Measurements from ENCODE around the gene NUTM2B. TPM values are rescaled to one million over a fixed set of nuclear protein-coding genes. Genes with fewer than 3 reads are reported as not detected.
"Not testable (repeated sequence)": the region's sequence is repeated elsewhere in the genome, so short reads cannot be mapped to it uniquely, and the experiment has no call there.

Gene NUTM2B
- total and polyA plus RNA-seq, 4 experiments from 2014 or later, result 0.14 to 1.9 (median 1.8) TPM; not detected in 1

DNA sequence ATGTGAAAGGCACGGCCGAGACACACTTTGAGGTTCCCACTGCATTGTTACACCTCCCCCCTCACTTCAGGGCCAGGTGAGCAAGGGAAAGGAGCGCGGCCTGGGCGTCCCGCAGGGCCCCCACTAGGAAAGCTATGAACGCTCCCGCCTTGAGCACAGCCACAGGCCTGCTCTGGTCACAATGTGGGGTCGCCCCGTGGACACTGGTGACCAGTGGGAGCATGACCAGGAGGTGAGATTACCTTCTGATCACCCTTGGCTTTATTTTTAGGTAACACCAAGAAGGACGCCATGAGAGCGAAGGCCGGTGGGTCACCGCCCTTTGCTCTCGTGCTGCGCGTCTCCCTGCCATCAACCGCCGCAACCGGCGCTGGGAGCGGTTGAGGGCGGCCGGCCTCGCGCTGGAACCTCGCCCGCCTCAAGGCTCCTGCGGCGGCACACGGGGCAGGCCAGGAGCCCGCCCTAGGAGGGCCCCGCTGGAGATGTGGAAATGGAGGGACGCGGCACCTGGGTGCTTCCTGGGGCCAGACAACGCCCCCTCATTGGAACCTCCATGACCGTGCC, 2.6 kb upstream of the NUTM2B start:
- H3K9me3 Mint-ChIP-seq; H3K27me3 Mint-ChIP-seq; H3K4me3 Mint-ChIP-seq; H3K4me3 ChIP-seq (ENCODE audit: low read length in 2 of 2); POLR2A ChIA-PET (ENCODE audit: partially characterized antibody); intact Hi-C loops (cut with micrococcal nuclease); H3K27ac ChIP-seq (ENCODE audit: low read depth, low read length); H3K27me3 ChIP-seq (ENCODE audit: insufficient read depth, low read length); H3K27ac Mint-ChIP-seq; H3K4me1 Mint-ChIP-seq; H3K4me1 ChIP-seq (ENCODE audit: insufficient read depth, low read length); DNase-seq; H3K36me3 ChIP-seq (ENCODE audit: insufficient read depth, low read length); H3K9me3 ChIP-seq (ENCODE audit: control insufficient read depth in 1 of 2, low read length in 2 of 2); H3K36me3 Mint-ChIP-seq; CTCF ChIA-PET (ENCODE audit: partially characterized antibody): not testable (repeated sequence)

DNA sequence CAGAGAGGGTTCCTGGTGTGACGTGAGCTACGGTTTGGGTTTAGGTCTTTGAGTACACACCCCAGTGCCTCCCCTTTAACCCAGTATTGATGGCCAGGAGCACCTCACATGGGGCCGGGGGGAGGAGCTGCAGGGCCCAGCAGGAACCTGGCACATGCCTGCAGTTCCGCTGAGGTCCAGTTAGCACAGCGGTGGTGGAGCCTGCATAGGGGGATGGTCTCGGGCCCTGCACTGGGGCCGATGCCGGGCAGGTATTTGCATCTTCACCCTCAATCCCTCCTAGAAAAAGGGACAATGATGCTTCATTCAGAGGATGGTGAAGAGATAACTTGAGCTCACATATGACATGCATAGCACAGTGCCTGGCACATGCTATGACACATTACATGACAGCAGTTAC, 4.0 kb downstream of the NUTM2B start:
- intact Hi-C loops (cut with micrococcal nuclease); H3K4me3 Mint-ChIP-seq; H3K27me3 ChIP-seq (ENCODE audit: insufficient read depth, low read length); H3K4me1 ChIP-seq (ENCODE audit: insufficient read depth, low read length); H3K9me3 ChIP-seq (ENCODE audit: control insufficient read depth in 1 of 2, low read length in 2 of 2); H3K27ac ChIP-seq (ENCODE audit: low read depth, low read length); DNase-seq; CTCF ChIA-PET (ENCODE audit: partially characterized antibody); H3K4me3 ChIP-seq (ENCODE audit: low read length in 2 of 2); POLR2A ChIA-PET (ENCODE audit: partially characterized antibody); H3K9me3 Mint-ChIP-seq; H3K36me3 Mint-ChIP-seq; H3K27me3 Mint-ChIP-seq; H3K4me1 Mint-ChIP-seq; H3K36me3 ChIP-seq (ENCODE audit: insufficient read depth, low read length); H3K27ac Mint-ChIP-seq: not testable (repeated sequence)

DNA sequence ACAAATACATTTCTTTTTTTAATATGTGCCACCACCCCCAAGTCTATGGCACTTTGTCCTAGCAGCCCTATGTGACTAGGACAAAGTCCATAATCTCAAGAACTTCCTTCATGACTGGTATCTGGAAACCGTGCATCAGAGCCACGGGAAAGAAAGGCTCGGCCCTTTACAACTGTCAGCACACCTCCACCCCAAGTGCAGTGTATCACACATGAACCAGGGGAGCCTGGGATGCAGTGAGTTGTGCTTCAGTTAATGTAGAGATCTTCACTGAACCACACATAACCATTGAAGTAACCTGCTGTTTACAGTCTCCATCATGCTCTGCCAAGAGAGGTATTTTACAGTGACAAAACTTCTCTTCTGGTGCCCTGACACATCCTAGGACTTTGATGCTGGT, 11.9 kb downstream of the NUTM2B start:
- H3K27me3 ChIP-seq (ENCODE audit: insufficient read depth, low read length); H3K9me3 ChIP-seq (ENCODE audit: control insufficient read depth in 1 of 2, low read length in 2 of 2); DNase-seq; intact Hi-C loops (cut with micrococcal nuclease); H3K4me1 ChIP-seq (ENCODE audit: insufficient read depth, low read length); H3K27me3 Mint-ChIP-seq; H3K27ac ChIP-seq (ENCODE audit: low read depth, low read length); H3K36me3 Mint-ChIP-seq; H3K4me3 Mint-ChIP-seq; CTCF ChIA-PET (ENCODE audit: partially characterized antibody); POLR2A ChIA-PET (ENCODE audit: partially characterized antibody); H3K36me3 ChIP-seq (ENCODE audit: insufficient read depth, low read length); H3K4me1 Mint-ChIP-seq; H3K9me3 Mint-ChIP-seq; H3K4me3 ChIP-seq (ENCODE audit: low read length in 2 of 2): not testable (repeated sequence)
- H3K27ac Mint-ChIP-seq, result peak overlapping the region in 1 of 7 donors; percentile 37

DNA sequence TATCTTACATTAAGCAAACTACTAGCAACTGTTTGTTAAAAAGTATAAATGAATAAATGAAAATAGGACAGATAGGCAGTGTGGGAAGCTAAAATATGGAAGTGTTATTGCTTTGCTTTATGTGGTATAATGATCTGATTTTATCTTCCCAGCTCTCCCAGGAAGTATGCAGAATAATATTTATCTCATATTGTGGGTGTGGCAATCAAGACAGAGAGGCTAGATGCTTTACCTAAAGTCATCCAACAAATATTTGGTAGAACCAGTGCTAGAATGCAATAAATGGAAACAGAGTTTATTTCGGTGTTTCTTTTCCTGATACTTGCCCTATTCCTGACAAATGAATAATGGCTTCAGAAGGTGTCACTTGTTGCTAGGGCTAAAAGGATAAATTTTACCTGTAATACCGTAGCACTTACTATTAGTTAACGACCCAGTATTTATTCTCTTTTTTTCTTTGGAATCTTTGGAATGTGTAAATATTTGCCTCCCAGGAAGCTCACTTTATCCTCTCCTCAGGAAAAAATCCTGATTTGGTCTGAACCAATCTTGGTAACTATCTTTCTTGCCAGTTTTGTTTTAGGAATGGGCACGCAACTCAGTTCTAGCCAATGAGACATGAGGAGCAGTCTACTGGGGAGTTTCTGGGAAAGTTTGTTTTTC, 14.0 kb downstream of the NUTM2B start:
- H3K9me3 Mint-ChIP-seq; H3K27ac ChIP-seq (ENCODE audit: low read depth, low read length); intact Hi-C loops (cut with micrococcal nuclease); H3K27me3 ChIP-seq (ENCODE audit: insufficient read depth, low read length); POLR2A ChIA-PET (ENCODE audit: partially characterized antibody); H3K36me3 Mint-ChIP-seq; CTCF ChIA-PET (ENCODE audit: partially characterized antibody); H3K4me3 Mint-ChIP-seq; H3K27ac Mint-ChIP-seq; H3K36me3 ChIP-seq (ENCODE audit: insufficient read depth, low read length); H3K4me3 ChIP-seq (ENCODE audit: low read length in 2 of 2); H3K4me1 Mint-ChIP-seq; H3K4me1 ChIP-seq (ENCODE audit: insufficient read depth, low read length); H3K27me3 Mint-ChIP-seq; H3K9me3 ChIP-seq (ENCODE audit: control insufficient read depth in 1 of 2, low read length in 2 of 2); DNase-seq: not testable (repeated sequence)

DNA sequence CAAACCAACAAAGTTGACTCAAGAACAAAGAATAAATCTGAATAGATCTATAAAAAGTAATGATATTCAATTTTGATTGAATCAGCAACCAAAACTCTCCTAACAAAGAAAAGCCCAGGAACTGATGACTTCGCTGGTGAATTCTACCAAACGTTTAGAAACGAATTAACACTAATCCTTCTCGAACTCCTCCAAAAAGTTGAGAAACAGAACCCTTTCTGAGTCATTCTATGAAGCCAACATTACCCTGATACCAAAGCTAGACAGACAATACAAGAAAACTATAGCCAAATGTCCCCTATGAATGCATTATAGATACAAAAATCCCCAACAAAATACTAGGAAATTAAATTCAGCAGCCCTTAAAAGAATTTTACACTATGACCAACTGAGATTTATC, 17.0 kb downstream of the NUTM2B start:
- CTCF ChIA-PET (ENCODE audit: partially characterized antibody); intact Hi-C loops (cut with micrococcal nuclease); H3K27me3 Mint-ChIP-seq; H3K9me3 Mint-ChIP-seq; H3K27ac ChIP-seq (ENCODE audit: low read depth, low read length); H3K4me3 Mint-ChIP-seq; H3K36me3 ChIP-seq (ENCODE audit: insufficient read depth, low read length); H3K4me1 Mint-ChIP-seq; POLR2A ChIA-PET (ENCODE audit: partially characterized antibody); H3K9me3 ChIP-seq (ENCODE audit: control insufficient read depth in 1 of 2, low read length in 2 of 2); H3K4me1 ChIP-seq (ENCODE audit: insufficient read depth, low read length); DNase-seq; H3K27ac Mint-ChIP-seq; H3K4me3 ChIP-seq (ENCODE audit: low read length in 2 of 2); H3K27me3 ChIP-seq (ENCODE audit: insufficient read depth, low read length): not testable (repeated sequence)
- H3K36me3 Mint-ChIP-seq, result peaks cover 0 to 17% of the 10 kb centered on the region in 2 donors

DNA sequence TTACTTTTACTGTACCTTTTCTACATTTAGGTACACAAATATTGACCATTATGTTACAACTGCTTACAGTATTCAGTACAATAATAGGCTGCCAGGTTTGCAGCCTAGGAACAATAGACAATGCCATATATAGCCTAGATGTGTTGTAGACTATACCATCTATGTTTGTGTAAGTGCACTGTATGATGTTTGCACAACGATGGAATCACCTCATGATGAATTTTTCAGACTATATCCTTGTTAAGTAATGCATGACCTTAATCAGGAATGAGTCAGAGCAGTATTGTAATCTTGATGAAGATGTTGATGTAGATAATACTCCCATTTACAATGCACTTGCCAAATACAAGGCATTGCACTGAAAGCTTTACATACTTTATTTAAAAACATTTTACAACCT, 23.6 kb downstream of the NUTM2B start:
- H3K36me3 ChIP-seq (ENCODE audit: insufficient read depth, low read length); POLR2A ChIA-PET (ENCODE audit: partially characterized antibody); H3K4me1 Mint-ChIP-seq; CTCF ChIA-PET (ENCODE audit: partially characterized antibody); H3K27me3 Mint-ChIP-seq; H3K27me3 ChIP-seq (ENCODE audit: insufficient read depth, low read length); H3K4me3 ChIP-seq (ENCODE audit: low read length in 2 of 2); H3K9me3 ChIP-seq (ENCODE audit: control insufficient read depth in 1 of 2, low read length in 2 of 2); H3K9me3 Mint-ChIP-seq; DNase-seq; H3K4me3 Mint-ChIP-seq; H3K27ac ChIP-seq (ENCODE audit: low read depth, low read length); intact Hi-C loops (cut with micrococcal nuclease); H3K4me1 ChIP-seq (ENCODE audit: insufficient read depth, low read length); H3K27ac Mint-ChIP-seq: not testable (repeated sequence)
- H3K36me3 Mint-ChIP-seq, result peaks cover 1 to 21% of the 10 kb centered on the region in 2 donors

DNA sequence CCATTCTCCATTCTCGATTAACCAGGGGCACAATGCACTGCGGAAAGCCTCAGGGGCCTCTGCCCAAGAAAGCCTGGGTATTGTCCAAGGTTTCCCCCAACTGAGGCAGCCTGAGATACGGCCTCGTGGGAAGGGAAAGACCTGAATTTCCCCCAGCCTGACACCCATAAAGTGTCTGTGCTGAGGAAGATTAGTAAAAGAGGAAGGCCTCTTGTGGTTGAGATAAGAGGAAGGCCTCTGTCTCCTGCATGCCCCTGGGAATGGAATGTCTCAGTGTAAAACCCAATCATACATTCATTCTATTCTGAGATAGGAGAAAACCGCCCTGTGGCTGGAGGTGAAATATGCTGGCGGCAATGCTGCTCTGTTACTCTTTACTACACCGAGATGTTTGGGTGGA, 41.8 kb downstream of the NUTM2B start:
- H3K4me1 ChIP-seq (ENCODE audit: insufficient read depth, low read length); POLR2A ChIA-PET (ENCODE audit: partially characterized antibody); intact Hi-C loops (cut with micrococcal nuclease); H3K4me3 ChIP-seq (ENCODE audit: low read length in 2 of 2); H3K36me3 ChIP-seq (ENCODE audit: insufficient read depth, low read length); H3K9me3 ChIP-seq (ENCODE audit: control insufficient read depth in 1 of 2, low read length in 2 of 2); H3K9me3 Mint-ChIP-seq; H3K27ac ChIP-seq (ENCODE audit: low read depth, low read length); CTCF ChIA-PET (ENCODE audit: partially characterized antibody); H3K27ac Mint-ChIP-seq; DNase-seq; H3K4me3 Mint-ChIP-seq; H3K27me3 Mint-ChIP-seq; H3K4me1 Mint-ChIP-seq; H3K27me3 ChIP-seq (ENCODE audit: insufficient read depth, low read length): not testable (repeated sequence)
- H3K36me3 Mint-ChIP-seq, result peaks cover 5 to 38% of the 10 kb centered on the region in 2 donors

DNA sequence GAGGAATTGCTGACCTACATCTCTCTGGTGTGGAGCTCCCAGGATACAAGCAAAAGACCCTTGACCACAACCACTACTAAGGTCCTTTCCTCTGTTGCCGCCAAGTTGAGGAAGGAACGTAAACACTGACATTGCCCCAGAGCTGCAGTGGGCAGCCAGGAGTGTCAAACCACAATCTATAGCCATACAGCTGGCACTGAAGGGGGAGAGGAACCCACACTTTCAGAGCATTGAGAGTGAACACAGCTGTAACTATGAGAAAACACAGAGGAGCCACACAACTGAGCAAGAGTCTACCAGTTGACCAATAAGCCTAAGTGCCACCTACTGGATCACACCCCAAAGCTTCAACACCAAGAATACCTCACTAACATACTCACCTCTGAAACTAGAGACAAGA, 45.5 kb downstream of the NUTM2B start:
- H3K9me3 Mint-ChIP-seq; DNase-seq; H3K27ac ChIP-seq (ENCODE audit: low read depth, low read length); H3K4me3 ChIP-seq (ENCODE audit: low read length in 2 of 2); H3K4me1 ChIP-seq (ENCODE audit: insufficient read depth, low read length); intact Hi-C loops (cut with micrococcal nuclease); H3K9me3 ChIP-seq (ENCODE audit: control insufficient read depth in 1 of 2, low read length in 2 of 2); H3K27me3 Mint-ChIP-seq; POLR2A ChIA-PET (ENCODE audit: partially characterized antibody); H3K4me3 Mint-ChIP-seq; H3K27ac Mint-ChIP-seq; H3K36me3 ChIP-seq (ENCODE audit: insufficient read depth, low read length); H3K27me3 ChIP-seq (ENCODE audit: insufficient read depth, low read length); CTCF ChIA-PET (ENCODE audit: partially characterized antibody): not testable (repeated sequence)
- peaks cover 6 to 15% (median 12%) of the 10 kb centered on the region in 4 donors for H3K4me1 Mint-ChIP-seq
- H3K36me3 Mint-ChIP-seq, result peaks cover 6 to 30% of the 10 kb centered on the region in 2 donors
